OCI-LY7 (cell line): ENCODE data around the gene GPR82.

Experiments
- CTCF ChIP-seq: fragments of 200-600 bp; sonication (generic); conservative IDR thresholded peaks from 2 replicates; pipeline ENCODE4 v1.5.1; 2014; ENCODE audit warnings: mild to moderate bottlenecking, antibody characterized with exemption, low read length, moderate library complexity, mixed read lengths
- EZH2phosphoT487 ChIP-seq: fragments of 200-600 bp; sonication (generic); IDR thresholded peaks from 2 replicates; pipeline ENCODE4 v1.6.1; 2018; ENCODE audit warnings: low read depth, borderline replicate concordance, mild to moderate bottlenecking, mixed run types, antibody characterized with exemption, low read length, moderate library complexity, mixed read lengths

- TF ChIP-seq CTCF (no peak), EZH2phosphoT487 (no peak)
These were observed 13.1 kb downstream of the GPR82 start for GRCh38 chrX:41737065-41737464.
